Naive thymus-derived CD4-positive, alpha-beta T cell (primary cell): ENCODE data around the gene NOX5. TPM values are rescaled to one million over a fixed set of nuclear protein-coding genes. Genes with fewer than 3 reads are reported as not detected.

Source experiments
- ATAC-seq: fragments of 150-1000 bp; cut with Tn5 transposase; 2 replicates; pipeline ENCODE4 v1.10.0; 2021; ENCODE audit warnings: mild to moderate bottlenecking, moderate library complexity
- CTCF ChIA-PET: fragments of 350-600 bp; sonication (Branson Sonifier 250); formaldehyde crosslinking; loops from one replicate; lab custom pipeline; 2021; ENCODE audit warnings: antibody characterized with exemption; lab: Charles Lee
- POLR2A ChIA-PET: fragments of 350-600 bp; sonication (Branson Sonifier 250); formaldehyde crosslinking; loops from one replicate; lab custom pipeline; 2021; ENCODE audit warnings: antibody characterized with exemption, inconsistent platforms; lab: Charles Lee
- DNase-seq, 9 donors: peaks; one replicate each; pipeline versions ENCODE4 v3.0.0 to v3.0.0-alpha.2; 2020 to 2022; ENCODE audit warnings: mixed read lengths in 1 of 9
- H3K27ac ChIP-seq: one replicate; pipeline ENCODE4 v1.7.0; 2013; ENCODE audit warnings: mild to moderate bottlenecking, low read depth, low read length, moderate library complexity
- H3K27me3 ChIP-seq, 2 donors: one replicate each; pipeline ENCODE4 v1.7.0; 2013; ENCODE audit warnings: low read length in 2 of 2, mild to moderate bottlenecking in 2 of 2, moderate library complexity in 2 of 2; ENCODE audit not compliant: control insufficient read depth in 2 of 2, insufficient read depth in 2 of 2
- H3K36me3 ChIP-seq, 3 experiments: 1 replicate in 2 of 3; 2 replicates in 1 of 3; pipeline ENCODE4 v1.7.0; 2013; ENCODE audit warnings: low read length in 3 of 3, mild to moderate bottlenecking in 3 of 3, moderate library complexity in 1 of 3; ENCODE audit not compliant: insufficient read depth in 3 of 3, control insufficient read depth in 2 of 3
- H3K4me1 ChIP-seq, 2 donors: one replicate each; pipeline ENCODE4 v1.7.0; 2013; ENCODE audit warnings: low read length in 2 of 2, mild to moderate bottlenecking in 2 of 2, moderate library complexity in 1 of 2; ENCODE audit not compliant: control insufficient read depth in 2 of 2, insufficient read depth in 2 of 2
- H3K4me3 ChIP-seq: 2 replicates; pipeline ENCODE4 v1.7.0; 2013; ENCODE audit warnings: mild to moderate bottlenecking, low read length
- H3K9me3 ChIP-seq, 3 experiments: 1 replicate in 2 of 3; 2 replicates in 1 of 3; pipeline ENCODE4 v1.7.0; 2013; ENCODE audit warnings: low read length in 3 of 3; ENCODE audit not compliant: control insufficient read depth in 2 of 3
- H3K27ac Mint-ChIP-seq, 9 donors: one replicate each; pipeline ENCODE4 v1.8.0; 2020 to 2022; ENCODE audit warnings: mixed read lengths in 9 of 9, mild to moderate bottlenecking in 8 of 9, moderate library complexity in 5 of 9, inconsistent platforms in 2 of 9
- H3K27me3 Mint-ChIP-seq, 5 donors: one replicate each; pipeline ENCODE4 v1.8.0; 2021 to 2022; ENCODE audit warnings: mixed read lengths in 5 of 5, mild to moderate bottlenecking in 1 of 5
- H3K36me3 Mint-ChIP-seq, 5 donors: one replicate each; pipeline ENCODE4 v1.8.0; 2020 to 2022; ENCODE audit warnings: mixed read lengths in 5 of 5, mild to moderate bottlenecking in 3 of 5, inconsistent platforms in 1 of 5
- H3K4me1 Mint-ChIP-seq, 7 donors: one replicate each; pipeline ENCODE4 v1.8.0; 2020 to 2022; ENCODE audit warnings: mixed read lengths in 7 of 7, mild to moderate bottlenecking in 3 of 7, inconsistent platforms in 1 of 7
- H3K4me3 Mint-ChIP-seq, 10 donors: one replicate each; pipeline ENCODE4 v1.8.0; 2020 to 2022; ENCODE audit warnings: mild to moderate bottlenecking in 10 of 10, mixed read lengths in 10 of 10, moderate library complexity in 6 of 10, inconsistent platforms in 2 of 10
- H3K9me3 Mint-ChIP-seq, 11 donors: one replicate each; pipeline ENCODE4 v1.8.0; 2020 to 2022; ENCODE audit warnings: mixed read lengths in 11 of 11, mild to moderate bottlenecking in 4 of 11, inconsistent platforms in 1 of 11, moderate library complexity in 1 of 11
- intact Hi-C, 2 donors: fragments of 100-400 bp; cut with micrococcal nuclease; formaldehyde crosslinking; loops; one replicate each; pipeline ENCODE4 v1.15.1; 2023
- polyA plus RNA-seq, 2 donors: library from polyadenylated mRNA; unstranded; fragments of 300-500 nt; fragmentation: Illumina TruSeq; gene quantifications; one replicate each; pipeline ENCODE4 v1.2.3, GENCODE V29; 2021
- total RNA-seq, 6 experiments: library from RNA in 5 of 6; stranded (reverse) in 5 of 6; gene quantifications; 1 replicate in 5 of 6; 2 replicates in 1 of 6; pipeline ENCODE4 v1.2.3 and lab custom pipeline; 2021 to 2026

Gene NOX5
- total and polyA plus RNA-seq, 7 experiments from 2014 or later, result 0.05 TPM; not detected in 6

DNA sequence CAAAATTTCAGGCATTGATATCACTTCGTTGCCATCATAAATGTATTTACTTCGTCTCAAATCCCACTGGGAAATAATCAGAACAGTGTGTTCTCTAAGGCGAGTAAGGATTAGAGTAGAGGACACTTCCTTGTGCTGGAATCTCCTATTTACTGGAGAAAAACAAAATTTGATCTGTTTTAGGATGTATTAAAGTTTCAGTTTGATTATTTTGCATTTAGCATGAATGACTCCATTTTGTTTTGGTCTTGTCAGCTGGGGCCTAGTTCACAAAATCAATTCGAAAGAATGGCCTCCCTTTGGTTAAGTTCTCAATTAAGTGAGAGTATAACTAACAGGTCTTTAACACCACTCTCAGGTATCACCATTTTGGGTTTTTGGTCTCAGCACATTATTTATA lies 11.7 kb upstream of the NOX5 start:
- no peak for DNase-seq
- ChIA-PET CTCF (no interaction called here), POLR2A (no interaction called here)
- H3K4me1 ChIP-seq, result no peaks in the 10 kb centered on the region
- H3K9me3 ChIP-seq, result peaks cover 0 to 6% (median 0%) of the 10 kb centered on the region in 3 experiments
- H3K4me3 Mint-ChIP-seq, result no peak overlapping the region
- no peaks in the 10 kb centered on the region for H3K36me3 ChIP-seq
- no peak overlapping the region for H3K4me3 ChIP-seq
- H3K9me3 Mint-ChIP-seq, result peaks cover 3 to 24% (median 10%) of the 10 kb centered on the region in 11 donors
- peaks cover 0 to 8% (median 7%) of the 10 kb centered on the region in 5 donors for H3K36me3 Mint-ChIP-seq
- peaks cover 5 to 19% (median 12%) of the 10 kb centered on the region in 5 donors for H3K27me3 Mint-ChIP-seq
- no peaks in the 10 kb centered on the region for H3K4me1 Mint-ChIP-seq
- no peak overlapping the region for H3K27ac ChIP-seq
- ATAC-seq, result no peak
- intact Hi-C loops, result no loop called here
- H3K27me3 ChIP-seq, result no peaks in the 10 kb centered on the region
- H3K27ac Mint-ChIP-seq, result no peak overlapping the region

GRCh38 chr15:69004011-69004410 lies 10.5 kb upstream of the NOX5 start:
- peaks cover 5 to 36% (median 21%) of the 10 kb centered on the region in 11 donors for H3K9me3 Mint-ChIP-seq
- intact Hi-C loops, result no loop called here
- no peak for DNase-seq
- Histone ChIP-seq H3K27ac (no peak overlapping the region), H3K4me1 (no peaks in the 10 kb centered on the region), H3K9me3 (peaks cover 0 to 13% (median 0%) of the 10 kb centered on the region in 3 experiments), H3K4me3 (no peak overlapping the region), H3K36me3 (no peaks in the 10 kb centered on the region), H3K27me3 (no peaks in the 10 kb centered on the region)
- H3K4me3 Mint-ChIP-seq, result no peak overlapping the region
- H3K36me3 Mint-ChIP-seq, result peaks cover 0 to 11% (median 9%) of the 10 kb centered on the region in 5 donors
- ChIA-PET CTCF (interaction anchor here (1.2 kb wide), 1 partner anchor 29 kb away, joined by 6 read pairs; no protein-coding TSS in a partner anchor), POLR2A (no interaction called here)
- peaks cover 4 to 16% (median 12%) of the 10 kb centered on the region in 5 donors for H3K27me3 Mint-ChIP-seq
- H3K27ac Mint-ChIP-seq, result no peak overlapping the region
- no peaks in the 10 kb centered on the region for H3K4me1 Mint-ChIP-seq
- no peak for ATAC-seq

DNA sequence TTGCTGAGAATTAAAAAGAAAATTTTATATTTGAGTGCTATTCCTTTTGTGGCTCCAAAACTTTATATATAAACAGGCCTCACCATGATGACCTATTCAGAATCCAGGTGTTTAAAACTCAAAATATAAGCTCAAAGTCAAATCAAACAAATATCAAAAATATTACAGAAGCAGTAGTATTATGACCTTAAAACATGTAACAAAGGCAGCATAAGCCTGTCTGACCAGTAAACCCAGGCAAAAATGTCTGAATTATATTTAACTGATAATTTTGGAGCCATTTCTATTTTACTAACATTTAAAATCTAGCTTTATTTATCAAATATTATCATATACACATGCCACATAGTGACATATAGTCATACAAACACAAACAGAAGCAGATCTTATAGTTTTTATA lies 6.4 kb upstream of the NOX5 start:
- H3K4me1 ChIP-seq, result no peaks in the 10 kb centered on the region
- ATAC-seq (no peak), DNase-seq (no peak)
- intact Hi-C loops, result no loop called here
- peaks cover 6 to 22% (median 10%) of the 10 kb centered on the region in 5 donors for H3K27me3 Mint-ChIP-seq
- no peak overlapping the region for H3K27ac ChIP-seq
- H3K27me3 ChIP-seq, result no peaks in the 10 kb centered on the region
- H3K27ac Mint-ChIP-seq, result no peak overlapping the region
- peaks cover 0 to 5% (median 0%) of the 10 kb centered on the region in 7 donors for H3K4me1 Mint-ChIP-seq
- peaks cover 0 to 17% (median 0%) of the 10 kb centered on the region in 3 experiments for H3K9me3 ChIP-seq
- no peaks in the 10 kb centered on the region for H3K36me3 ChIP-seq
- no peak overlapping the region for H3K4me3 Mint-ChIP-seq
- no peak overlapping the region for H3K4me3 ChIP-seq
- POLR2A ChIA-PET, result interaction anchor here (0.7 kb wide), 1 partner anchor 22 kb away, joined by 3 read pairs; no protein-coding TSS in a partner anchor
- H3K9me3 Mint-ChIP-seq, result peaks cover 9 to 64% (median 36%) of the 10 kb centered on the region in 11 donors
- H3K36me3 Mint-ChIP-seq, result peaks cover 0 to 20% (median 15%) of the 10 kb centered on the region in 5 donors
- CTCF ChIA-PET, result no interaction called here

DNA sequence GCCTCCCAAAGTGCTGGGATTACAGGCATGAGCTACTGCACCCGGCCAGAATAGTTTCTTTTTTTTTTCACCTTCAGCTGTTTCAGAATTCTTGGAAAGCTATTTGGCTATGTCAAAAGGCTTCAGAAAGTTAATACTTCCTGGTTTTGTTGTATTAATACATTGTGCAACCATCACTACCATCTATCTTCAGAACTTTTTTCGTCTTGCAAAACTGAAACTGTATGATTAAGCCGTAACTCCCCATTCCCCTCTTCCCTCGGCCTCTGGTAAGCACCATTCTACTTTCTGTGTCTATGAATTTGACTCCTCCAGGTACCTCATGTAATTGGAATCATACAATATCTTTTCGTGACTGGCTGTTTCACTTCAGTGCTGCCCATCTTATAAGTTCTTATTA lies 5.2 kb upstream of the NOX5 start:
- ATAC-seq (no peak), DNase-seq (no peak)
- Histone ChIP-seq H3K4me3 (no peak overlapping the region), H3K9me3 (peaks cover 0 to 17% (median 0%) of the 10 kb centered on the region in 3 experiments), H3K27me3 (no peaks in the 10 kb centered on the region), H3K36me3 (no peaks in the 10 kb centered on the region), H3K27ac (no peak overlapping the region), H3K4me1 (no peaks in the 10 kb centered on the region)
- no peak overlapping the region for H3K27ac Mint-ChIP-seq
- CTCF ChIA-PET, result no interaction called here
- H3K4me1 Mint-ChIP-seq, result peaks cover 0 to 6% (median 0%) of the 10 kb centered on the region in 7 donors
- intact Hi-C loops, result no loop called here
- H3K9me3 Mint-ChIP-seq, result peaks cover 9 to 64% (median 36%) of the 10 kb centered on the region in 11 donors
- POLR2A ChIA-PET, result no interaction called here
- H3K27me3 Mint-ChIP-seq, result peaks cover 7 to 25% (median 10%) of the 10 kb centered on the region in 5 donors
- H3K4me3 Mint-ChIP-seq, result peak overlapping the region in 1 of 10 donors; percentile 30
- H3K36me3 Mint-ChIP-seq, result peaks cover 0 to 20% (median 15%) of the 10 kb centered on the region in 5 donors

DNA sequence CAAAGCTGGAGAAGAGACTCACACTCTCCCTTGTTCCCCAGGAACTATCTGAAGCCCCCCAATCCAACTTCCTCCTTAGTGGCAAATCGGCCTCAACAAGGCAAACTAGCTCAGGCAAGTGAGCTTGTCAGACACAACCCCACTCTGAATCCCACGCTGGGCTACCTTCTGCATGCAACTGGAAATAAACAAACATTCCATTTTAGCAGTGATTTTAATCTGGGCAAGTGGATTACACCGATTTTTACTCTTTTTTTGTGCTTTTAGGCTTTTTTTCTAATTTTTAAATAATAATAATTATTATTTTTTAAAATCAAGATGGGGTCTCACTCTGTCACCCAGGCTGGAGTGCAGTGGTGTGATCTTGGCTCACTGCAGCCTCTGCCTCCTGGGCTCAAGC lies 2.9 kb upstream of the NOX5 start:
- intact Hi-C loops, result no loop called here
- POLR2A ChIA-PET, result no interaction called here
- Mint-ChIP-seq H3K9me3 (peaks cover 6 to 51% (median 26%) of the 10 kb centered on the region in 11 donors), H3K4me3 (no peak overlapping the region), H3K27ac (no peak overlapping the region), H3K4me1 (peaks cover 0 to 6% (median 0%) of the 10 kb centered on the region in 7 donors), H3K36me3 (peaks cover 0 to 16% (median 12%) of the 10 kb centered on the region in 5 donors), H3K27me3 (peaks cover 0 to 23% (median 15%) of the 10 kb centered on the region in 5 donors)
- peaks cover 0 to 17% (median 0%) of the 10 kb centered on the region in 3 experiments for H3K9me3 ChIP-seq
- DNase-seq (no peak), ATAC-seq (no peak)
- H3K4me3 ChIP-seq, result no peak overlapping the region
- H3K36me3 ChIP-seq, result no peaks in the 10 kb centered on the region
- no peaks in the 10 kb centered on the region for H3K27me3 ChIP-seq
- no peak overlapping the region for H3K27ac ChIP-seq
- CTCF ChIA-PET, result no interaction called here
- no peaks in the 10 kb centered on the region for H3K4me1 ChIP-seq

DNA sequence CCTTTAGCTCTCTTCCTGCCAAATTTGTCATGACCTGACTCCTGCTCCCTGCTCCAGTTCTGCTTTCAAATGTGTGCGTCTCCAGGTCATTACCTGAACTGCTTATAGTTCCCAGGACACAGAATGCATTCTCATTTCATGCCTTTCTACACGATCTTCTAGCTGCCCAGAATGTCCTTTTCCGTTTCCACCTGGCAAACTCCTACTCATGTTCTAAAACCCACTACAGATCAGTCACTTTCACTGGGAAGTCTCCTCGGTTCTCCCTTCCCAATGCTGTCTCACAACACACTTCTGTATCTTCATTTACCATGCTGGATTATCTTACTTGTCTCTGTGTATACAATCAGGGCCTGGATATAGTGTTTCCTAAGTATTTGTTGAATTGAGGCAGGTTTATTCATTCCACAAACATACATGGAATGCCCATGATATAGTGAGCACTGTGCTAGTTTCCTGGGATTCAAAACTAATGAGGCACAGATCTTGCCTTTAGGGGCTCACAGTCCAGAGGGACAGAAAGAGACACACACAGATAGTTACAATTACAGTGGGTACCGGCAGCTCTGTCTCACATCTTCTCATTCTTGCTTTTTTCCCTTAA lies 1.6 kb upstream of the NOX5 start:
- Histone ChIP-seq H3K27me3 (no peaks in the 10 kb centered on the region), H3K9me3 (peaks cover 0 to 10% (median 0%) of the 10 kb centered on the region in 3 experiments), H3K27ac (no peak overlapping the region), H3K4me1 (no peaks in the 10 kb centered on the region), H3K4me3 (no peak overlapping the region), H3K36me3 (no peaks in the 10 kb centered on the region)
- DNase-seq (no peak), ATAC-seq (no peak)
- Mint-ChIP-seq H3K27me3 (peaks cover 0 to 23% (median 15%) of the 10 kb centered on the region in 5 donors), H3K27ac (no peak overlapping the region), H3K9me3 (peaks cover 1 to 44% (median 22%) of the 10 kb centered on the region in 11 donors), H3K4me3 (no peak overlapping the region), H3K36me3 (peaks cover 0 to 12% (median 8%) of the 10 kb centered on the region in 5 donors), H3K4me1 (peaks cover 0 to 6% (median 0%) of the 10 kb centered on the region in 7 donors)
- ChIA-PET CTCF (no interaction called here), POLR2A (no interaction called here)
- intact Hi-C loops, result no loop called here
